ENCODE data around the gene ELF3. TPM values are rescaled to one million over a fixed set of nuclear protein-coding genes. Genes with fewer than 3 reads are reported as not detected.
A peak's percentile ranks its signal among the peaks of the same experiment; 100 is the strongest.
"Not testable (repeated sequence)": the region's sequence is repeated elsewhere in the genome, so short reads cannot be mapped to it uniquely, and the experiment has no call there.

The ELF3 gene
- polyA plus RNA-seq, 12 donors = 0.16 to 182 (median 0.67) TPM; not detected in 2

DNA sequence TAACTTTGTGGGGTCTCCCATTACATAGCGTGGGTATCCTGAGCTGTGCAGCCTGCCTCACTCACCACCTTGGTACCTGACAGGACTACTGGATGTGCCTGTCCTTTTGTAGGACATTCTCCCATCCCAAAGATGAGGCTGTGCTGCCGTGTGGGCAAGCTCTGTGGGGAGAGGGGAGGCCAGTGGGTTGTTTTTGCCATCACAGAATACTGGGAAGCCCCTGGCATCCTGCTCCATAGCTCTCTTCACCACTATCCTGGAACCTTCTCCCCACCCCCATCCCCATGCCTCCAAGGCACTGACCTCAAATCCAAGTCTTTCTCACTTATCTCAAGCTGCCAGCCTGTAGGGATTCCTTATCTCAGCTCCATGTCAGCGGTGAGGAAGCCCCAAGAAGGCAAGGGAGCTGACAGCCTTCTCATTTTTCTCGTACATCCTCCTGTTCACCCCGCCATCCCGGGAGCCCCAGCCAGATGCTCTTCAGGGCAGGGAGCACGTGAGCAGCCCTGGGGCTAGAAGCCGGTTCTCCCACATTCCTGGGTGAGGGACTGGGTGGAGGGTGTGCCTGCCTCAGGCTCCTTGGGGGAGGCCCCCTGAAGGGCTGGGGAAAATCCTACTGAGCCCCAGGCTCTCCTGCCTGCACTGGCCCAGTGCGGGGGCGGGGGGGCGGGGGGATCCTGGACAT lies 2.4 kb upstream of the ELF3 start:
- no peak for DNase-seq

DNA sequence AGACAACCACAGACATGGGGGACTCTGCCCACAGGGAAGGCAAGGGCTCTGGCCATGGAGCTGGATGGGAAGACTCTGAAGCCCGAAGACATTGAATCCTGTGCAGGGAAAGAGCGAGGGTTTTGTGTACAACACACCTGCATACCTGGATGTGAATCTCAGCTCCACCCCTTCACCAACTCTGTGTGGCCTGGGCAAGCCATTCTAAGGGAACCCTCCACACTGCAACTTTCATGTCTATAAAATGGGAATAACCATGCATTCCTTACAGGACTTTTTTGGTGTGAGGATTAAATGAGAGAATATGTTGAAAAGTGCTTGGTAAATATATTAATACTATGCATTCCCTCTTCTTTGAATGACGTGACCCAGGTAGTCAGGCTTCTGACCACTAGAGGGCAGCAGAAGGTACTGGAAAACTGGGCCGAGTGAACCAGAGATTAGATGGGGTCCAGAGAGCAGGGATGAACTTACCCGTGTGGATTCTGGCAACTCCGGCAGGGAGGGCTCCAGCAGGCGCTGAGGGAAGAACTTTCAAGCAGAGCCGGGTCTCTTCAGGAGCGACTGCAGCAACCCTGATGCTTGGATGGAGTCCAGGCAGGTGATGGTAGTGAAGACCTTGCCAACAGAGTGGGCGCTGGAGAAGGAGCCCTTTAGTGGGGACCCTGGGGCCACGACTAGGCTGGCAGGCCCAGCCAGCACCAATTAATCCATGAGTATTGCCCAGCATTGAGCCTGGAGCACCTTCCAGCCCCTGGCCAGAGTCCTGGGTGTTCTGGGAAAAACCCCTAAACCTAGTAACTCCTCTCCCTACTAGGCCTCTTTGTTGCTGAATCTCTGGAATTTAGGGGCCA lies 834 bp upstream of the ELF3 start:
- DNase-seq = peak; percentile 86

DNA sequence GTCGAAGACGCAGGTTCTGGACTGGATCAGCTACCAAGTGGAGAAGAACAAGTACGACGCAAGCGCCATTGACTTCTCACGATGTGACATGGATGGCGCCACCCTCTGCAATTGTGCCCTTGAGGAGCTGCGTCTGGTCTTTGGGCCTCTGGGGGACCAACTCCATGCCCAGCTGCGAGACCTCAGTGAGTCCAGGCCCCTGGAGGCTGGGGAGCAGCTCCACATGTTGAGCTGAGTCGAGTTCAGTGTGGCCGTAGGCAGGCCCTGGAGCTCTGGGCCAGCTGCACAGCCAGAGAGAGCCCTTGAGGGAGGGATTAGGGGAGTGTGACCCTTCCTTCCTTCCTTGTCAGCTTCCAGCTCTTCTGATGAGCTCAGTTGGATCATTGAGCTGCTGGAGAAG lies 1.6 kb downstream of the ELF3 start:
- no peak for DNase-seq

DNA sequence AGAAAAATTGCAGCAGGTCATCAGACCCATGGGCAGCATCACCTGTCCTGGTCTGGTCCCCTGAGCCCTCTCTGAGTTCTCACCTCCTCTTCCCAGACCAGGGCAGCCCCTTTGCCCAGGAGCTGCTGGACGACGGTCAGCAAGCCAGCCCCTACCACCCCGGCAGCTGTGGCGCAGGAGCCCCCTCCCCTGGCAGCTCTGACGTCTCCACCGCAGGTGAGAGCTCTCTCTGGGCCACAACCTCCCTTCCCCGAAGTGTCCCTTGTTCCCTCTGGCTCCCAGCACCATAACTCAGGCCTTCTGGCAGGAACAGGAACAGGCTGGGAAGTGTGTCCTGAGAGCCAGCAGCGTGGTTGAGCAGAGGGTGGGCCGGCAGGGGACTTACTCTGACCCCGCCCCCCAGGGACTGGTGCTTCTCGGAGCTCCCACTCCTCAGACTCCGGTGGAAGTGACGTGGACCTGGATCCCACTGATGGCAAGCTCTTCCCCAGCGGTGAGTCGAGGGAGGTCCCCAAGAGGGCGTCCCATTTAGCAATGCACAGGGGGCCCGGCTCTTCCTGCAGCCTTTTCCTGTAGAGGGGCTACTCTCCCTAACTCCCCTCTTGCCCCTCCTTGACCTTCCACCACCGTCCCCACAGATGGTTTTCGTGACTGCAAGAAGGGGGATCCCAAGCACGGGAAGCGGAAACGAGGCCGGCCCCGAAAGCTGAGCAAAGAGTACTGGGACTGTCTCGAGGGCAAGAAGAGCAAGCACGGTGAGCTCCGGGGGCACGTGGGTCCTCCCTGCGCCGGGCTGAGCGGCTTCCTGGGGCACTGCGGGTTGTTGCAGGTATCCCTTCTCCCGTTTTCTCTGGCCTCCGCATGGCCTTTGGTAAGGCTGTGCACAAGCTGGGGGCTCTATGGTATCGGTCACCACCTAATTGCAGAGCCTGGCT lies 2.4 kb downstream of the ELF3 start:
- DNase-seq = no peak

DNA sequence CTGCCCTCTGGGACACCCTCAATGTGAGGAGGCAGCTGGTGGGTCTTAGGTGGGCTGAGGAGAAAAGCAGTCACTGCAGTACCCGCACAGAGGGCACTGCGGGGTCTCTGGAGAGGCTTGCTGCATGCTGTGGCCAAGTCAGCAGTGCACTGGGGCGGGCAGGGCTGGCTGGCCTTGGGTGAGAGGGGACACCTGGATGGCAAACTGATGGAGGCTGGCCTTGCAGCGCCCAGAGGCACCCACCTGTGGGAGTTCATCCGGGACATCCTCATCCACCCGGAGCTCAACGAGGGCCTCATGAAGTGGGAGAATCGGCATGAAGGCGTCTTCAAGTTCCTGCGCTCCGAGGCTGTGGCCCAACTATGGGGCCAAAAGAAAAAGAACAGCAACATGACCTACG lies 3.2 kb downstream of the ELF3 start:
- DNase-seq = no peak

DNA sequence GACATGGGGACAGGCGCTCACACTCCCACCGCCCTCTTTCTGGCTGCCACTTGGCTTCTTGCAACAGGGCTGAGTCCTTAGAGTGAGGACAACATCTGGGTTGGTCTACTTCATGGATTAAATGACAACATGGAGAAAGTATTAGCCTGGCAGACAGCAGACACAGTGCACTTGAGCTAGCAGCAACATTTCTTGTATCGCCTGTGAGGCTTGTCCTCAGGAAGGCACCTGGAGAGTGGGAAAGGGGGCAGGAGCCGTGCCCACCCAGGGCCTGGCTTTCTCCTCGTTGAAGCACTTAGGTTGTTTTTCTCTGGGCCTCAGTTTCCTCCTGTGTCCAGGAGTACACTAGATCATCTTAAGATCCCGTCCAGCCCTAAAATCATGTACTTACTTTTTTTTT lies 3.7 kb downstream of the ELF3 start:
- DNase-seq = no peak

DNA sequence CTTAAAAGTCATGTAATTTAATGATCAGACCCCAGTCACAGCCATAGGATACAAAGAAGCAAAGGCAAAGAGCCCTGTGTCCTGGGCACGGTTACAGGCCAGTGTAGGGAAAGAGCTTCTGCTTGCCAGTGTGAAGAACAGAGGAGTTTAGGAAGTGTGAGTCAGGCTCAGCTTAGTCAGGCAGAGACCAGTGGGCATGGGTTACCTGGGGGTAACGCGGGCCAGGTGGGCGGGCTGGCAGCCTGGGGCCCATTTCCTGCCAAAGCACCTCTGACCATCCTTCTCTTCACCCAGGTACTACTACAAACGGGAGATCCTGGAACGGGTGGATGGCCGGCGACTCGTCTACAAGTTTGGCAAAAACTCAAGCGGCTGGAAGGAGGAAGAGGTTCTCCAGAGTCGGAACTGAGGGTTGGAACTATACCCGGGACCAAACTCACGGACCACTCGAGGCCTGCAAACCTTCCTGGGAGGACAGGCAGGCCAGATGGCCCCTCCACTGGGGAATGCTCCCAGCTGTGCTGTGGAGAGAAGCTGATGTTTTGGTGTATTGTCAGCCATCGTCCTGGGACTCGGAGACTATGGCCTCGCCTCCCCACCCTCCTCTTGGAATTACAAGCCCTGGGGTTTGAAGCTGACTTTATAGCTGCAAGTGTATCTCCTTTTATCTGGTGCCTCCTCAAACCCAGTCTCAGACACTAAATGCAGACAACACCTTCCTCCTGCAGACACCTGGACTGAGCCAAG lies 4.7 kb downstream of the ELF3 start:
- DNase-seq = no peak

DNA sequence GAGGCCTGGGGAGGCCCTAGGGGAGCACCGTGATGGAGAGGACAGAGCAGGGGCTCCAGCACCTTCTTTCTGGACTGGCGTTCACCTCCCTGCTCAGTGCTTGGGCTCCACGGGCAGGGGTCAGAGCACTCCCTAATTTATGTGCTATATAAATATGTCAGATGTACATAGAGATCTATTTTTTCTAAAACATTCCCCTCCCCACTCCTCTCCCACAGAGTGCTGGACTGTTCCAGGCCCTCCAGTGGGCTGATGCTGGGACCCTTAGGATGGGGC lies 5.2 kb downstream of the ELF3 start:
- no peak for DNase-seq

DNA sequence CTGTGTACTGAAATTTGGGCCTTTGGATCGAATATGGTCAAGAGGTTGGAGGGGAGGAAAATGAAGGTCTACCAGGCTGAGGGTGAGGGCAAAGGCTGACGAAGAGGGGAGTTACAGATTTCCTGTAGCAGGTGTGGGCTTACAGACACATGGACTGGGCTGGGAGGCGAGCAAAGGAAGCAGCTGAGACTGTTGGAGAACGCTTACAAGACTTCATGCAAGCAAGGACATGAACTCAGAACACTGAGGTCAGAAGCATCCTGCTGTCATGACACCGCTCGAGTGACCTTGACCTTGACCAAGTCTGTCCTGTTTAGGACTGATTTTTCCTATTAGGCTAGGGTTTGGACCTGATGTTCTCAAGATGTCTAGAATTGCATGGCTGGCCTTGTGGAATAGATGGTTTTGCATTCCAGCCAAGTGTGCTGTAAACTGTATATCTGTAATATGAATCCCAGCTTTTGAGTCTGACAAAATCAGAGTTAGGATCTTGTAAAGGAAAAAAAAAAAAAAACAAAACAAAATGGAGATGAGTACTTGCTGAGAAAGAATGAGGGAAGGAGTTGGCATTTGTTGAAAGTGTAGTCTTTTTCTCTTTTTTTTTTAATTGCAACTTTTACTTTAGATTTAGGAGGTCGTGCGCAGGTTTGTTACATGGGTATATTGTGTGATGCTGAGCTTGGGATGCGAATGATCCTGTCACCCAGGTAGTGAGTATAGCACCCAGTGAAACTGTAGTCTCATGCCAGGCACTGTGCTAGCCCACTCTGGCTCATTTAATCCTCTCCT lies 5.8 kb downstream of the ELF3 start:
- no peak for DNase-seq

DNA sequence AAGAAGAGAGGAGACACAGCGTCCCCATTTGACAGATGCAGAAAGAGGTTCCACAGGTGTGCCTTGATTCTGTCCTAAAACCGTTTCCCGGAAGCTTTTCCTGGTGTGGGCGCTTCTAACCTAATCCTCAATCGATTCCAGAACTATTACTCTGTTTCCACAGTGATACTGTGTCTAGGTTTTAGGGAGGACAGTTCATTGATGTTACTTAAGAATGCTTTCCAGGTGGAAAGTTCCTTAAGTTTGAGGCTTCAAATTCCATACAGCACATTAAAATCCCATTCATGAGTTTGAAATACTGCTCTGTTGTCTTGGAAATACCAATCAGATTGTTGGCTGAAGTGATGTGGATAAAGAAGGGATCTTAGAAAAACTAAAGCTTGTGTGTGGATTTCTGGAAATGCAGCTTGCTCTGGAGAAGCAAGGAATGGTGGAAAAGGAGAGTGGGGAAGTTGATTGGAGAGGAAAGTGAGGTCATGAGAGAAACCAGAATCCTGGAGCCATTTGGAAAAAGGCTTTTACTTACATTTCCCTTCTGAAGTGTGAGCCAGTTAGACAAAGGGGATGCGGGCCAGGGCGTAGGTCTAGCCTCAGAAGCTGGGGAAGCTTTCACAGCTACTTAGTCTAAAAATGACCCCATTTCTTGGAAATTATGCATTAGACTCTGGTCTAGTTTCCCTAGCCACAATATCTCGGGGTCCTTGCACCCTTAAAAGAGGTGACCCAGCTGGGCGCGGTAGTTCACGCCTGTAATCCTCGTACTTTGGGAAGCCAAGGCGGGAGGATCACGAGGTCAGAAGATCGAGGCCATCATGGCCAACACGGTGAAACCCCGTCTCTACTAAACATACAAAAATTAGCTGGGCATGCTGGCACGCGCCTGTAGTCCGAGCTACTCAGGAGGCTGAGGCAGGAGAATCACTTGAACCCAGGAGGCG lies 6.7 kb downstream of the ELF3 start:
- peak; percentile 39 for DNase-seq

DNA sequence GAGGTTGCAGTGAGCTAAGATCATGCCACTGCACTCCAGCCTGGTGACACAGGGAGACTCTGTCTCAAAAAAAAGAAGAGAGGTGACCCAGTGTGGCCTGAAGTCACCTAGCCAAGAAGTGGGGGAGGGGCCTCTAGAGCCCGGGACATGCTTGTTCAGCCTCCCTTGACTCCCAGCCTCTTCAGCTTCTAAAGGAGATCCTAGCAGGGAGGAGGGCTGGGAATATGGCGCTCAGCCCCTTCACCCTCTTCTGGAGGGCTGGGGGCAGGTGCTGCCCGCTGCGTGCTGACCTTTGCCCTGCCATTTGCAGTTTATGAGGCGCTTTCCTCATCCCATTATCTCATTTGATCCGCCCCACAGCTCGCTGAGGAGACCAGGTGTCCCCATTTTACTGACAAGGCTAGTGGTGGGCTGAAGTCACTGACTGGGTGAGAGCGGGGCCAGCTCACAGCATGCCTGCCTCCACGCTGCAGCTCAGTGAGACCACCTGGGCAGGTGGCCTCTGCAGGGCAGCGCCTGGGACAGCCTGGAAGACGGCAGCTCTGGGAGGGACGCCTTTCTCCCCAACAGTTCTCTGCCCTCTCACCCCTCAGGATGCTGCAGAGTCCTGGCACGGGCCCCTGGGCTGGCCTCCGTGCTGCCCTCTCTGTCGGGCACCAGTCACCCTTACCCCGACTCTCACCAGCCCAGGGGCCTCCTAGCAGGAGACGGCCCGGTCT lies 7.5 kb downstream of the ELF3 start:
- DNase-seq = no peak

DNA sequence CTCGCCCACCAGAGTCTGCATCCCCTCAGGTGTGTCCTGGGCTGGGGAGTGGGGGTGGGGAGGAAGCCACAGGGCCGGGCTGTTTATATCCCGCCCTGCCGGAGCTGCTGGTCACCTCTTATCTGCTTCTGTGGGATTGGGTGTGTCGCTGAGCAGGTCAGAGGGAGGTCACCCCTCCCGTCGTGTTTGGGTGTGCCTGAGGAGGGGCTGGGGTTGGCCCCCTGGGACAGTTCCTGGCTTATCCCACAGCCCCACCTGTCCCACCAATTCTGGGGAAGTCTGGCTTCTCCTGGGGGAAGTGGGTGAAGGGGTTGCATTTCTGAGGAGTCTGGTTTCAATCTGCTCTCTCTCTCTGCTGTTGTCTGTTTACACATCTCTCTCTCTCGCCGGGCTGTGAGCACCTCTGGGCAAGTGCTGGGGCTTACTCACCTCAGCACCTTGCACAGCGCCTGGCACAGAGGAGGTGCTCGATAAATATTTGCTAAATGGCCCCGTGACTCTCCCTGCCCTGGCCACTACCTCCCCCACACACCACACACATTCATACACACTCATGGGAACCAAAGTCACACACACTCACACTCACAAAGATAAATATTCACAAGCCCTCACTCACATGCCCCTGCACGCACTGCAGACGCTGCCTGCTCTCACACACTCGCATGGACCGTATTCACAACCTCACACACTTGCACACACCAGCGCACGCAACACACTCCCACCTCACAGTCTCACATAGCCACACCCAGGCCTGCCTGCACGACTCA lies 8.3 kb downstream of the ELF3 start:
- no peak for DNase-seq

DNA sequence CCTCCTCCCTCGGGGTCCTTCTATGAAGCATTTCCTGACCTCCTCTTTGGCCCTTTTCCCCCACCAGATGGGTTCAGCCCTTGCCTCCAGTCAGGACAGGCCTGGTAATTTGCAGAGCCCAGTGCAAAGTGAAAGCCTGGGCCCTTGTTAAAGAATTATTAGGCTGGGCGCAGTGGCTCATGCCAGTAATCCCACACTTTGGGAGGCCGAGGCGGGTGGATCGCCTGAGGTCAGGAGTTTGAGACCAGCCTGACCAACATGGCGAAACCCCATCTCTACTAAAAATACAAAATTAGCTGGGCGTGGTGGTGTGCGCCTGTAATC lies 8.8 kb downstream of the ELF3 start:
- DNase-seq = not testable (repeated sequence)

DNA sequence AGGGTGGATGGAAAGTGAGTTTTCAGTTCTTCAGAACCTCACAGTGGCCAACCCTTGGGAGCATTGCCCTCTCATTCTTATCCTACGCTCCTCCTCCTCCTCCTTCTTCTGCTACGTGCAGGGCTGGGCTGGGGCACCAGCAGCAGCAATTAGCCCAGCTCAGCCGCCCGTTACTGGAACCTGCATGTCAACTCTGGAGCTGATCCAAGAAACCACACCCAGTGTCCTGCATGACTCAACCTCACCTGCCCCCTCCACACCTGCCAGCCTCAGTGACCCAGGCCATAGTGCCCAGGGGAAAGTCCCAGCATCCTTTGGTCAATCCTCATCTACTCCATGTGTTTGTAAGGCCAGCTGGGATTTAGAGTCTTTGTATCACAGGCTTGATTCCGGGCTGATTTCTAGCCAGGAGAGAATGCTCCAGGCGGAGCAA lies 12.6 kb downstream of the ELF3 start:
- no peak for DNase-seq

DNA sequence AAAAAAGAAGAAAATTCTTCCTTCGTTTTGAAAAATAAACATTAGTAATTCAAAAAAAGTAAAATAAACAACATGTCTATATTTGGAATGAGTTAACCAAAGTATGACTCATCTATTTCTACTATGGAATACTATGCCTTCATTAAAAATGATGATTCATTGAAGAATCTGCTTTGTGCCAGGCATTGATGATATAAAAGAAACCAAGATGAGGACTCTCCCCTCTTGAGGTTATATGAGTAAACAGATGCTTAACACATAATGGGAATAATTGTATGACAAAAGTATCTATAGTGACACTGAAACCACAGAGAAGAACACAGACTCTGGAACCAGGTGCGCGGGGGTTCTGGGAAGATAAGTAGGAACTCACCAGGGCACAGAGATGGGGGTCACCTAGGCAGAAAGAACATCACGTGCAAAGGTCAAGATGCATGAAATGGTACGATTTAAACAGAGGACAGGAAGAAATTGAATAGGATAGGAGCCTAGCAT lies 18.8 kb downstream of the ELF3 start:
- no peak for DNase-seq

DNA sequence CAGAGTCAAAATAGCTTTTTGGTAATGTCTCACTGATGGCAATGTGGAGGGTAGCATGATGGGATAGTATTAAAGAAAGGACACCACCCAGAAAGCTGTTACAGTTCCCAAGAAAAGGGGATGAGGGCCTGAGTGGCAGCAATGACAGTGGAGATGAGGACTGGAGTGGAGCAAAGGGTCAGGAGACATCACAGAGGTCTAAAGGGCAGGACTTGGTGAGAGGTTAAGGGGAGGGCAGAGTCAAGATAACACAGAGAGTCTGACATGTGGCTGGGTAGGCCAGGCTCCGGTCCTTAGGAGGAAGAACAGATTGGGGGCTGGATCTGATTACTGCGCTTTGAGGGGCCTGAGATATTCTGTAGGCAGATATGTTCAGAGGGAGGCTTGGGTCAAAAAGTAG lies 19.3 kb downstream of the ELF3 start:
- no peak for DNase-seq

DNA sequence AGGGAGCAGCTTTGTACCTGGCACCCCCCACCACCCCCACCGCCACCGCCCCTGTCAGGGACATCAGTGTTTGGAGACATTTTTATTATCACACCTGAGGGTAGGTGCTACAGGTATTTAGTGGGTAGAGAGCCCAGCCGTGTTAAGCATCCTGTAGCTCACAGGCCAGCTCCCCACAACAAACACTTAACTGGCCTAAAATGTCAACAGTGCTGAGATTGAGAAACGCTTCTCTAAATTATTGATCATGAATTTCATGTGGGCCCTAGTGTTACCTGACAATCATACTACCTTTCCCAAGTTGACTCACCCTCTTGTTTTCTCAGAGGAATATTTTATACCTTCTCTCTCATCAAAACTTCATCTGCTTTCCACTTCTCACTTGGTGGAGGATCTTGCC lies 21.4 kb downstream of the ELF3 start:
- DNase-seq = no peak

DNA sequence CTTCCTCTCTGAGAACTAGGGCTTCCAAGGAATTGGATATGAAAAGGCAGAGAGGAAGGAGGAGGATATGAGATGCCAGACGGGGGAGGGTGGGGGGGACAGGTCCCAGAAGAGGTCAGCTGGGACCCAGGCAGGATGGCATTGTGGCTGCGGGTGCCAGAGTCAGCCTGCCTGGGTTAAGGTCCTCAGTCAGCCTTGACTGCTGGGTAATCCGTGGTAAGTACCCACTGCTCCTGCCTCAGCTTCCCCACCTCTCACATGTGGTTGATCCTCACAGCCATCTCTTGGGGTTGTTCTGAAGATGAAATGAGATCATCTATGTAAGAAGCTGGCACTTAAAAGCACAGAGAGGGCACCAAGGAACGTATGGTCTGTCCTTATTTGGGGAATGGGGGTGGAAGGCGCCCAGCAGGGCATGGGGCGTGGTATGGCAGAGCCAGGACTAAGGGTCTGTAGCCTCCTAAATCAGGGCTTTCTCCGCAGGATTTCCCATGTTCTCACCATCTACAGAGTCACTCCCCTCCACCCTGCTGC lies 23.8 kb downstream of the ELF3 start:
- DNase-seq = no peak

Data from muscle of arm (tissue), 12 donors.